KMS-11 (cell line): Measurements from ENCODE around the gene MAML3.

Experiments
- H2AFZ ChIP-seq: fragments of 200-600 bp; sonication (generic); 2 replicates; pipeline ENCODE4 v1.6.1; 2016; ENCODE audit warnings: antibody characterized with exemption, mixed run types, low read depth
- H3K27ac ChIP-seq: fragments of 200-600 bp; sonication (generic); 2 replicates; pipeline ENCODE4 v1.6.1; 2016; ENCODE audit warnings: mild to moderate bottlenecking, mixed run types
- H3K27me3 ChIP-seq: fragments of 200-600 bp; sonication (generic); 2 replicates; pipeline ENCODE4 v1.6.1; 2017; ENCODE audit warnings: mild to moderate bottlenecking, low read depth, mixed run types, moderate library complexity; ENCODE audit not compliant: insufficient read depth
- H3K36me3 ChIP-seq: fragments of 200-600 bp; sonication (generic); 2 replicates; pipeline ENCODE4 v1.6.1; 2017; ENCODE audit warnings: mild to moderate bottlenecking, mixed run types; ENCODE audit not compliant: insufficient read depth
- H3K4me1 ChIP-seq: fragments of 200-600 bp; sonication (generic); 2 replicates; pipeline ENCODE4 v1.6.1; 2016; ENCODE audit warnings: mild to moderate bottlenecking, low read depth, mixed run types; ENCODE audit not compliant: poor library complexity, severe bottlenecking
- H3K4me2 ChIP-seq: fragments of 200-600 bp; sonication (generic); 2 replicates; pipeline ENCODE4 v1.7.0; 2016; ENCODE audit warnings: mild to moderate bottlenecking, mixed run types
- H3K4me3 ChIP-seq: fragments of 200-600 bp; sonication (generic); IDR thresholded peaks from 2 replicates; pipeline ENCODE4 v1.6.1; 2017; ENCODE audit warnings: low read depth, low read length, mixed read lengths; ENCODE audit not compliant: insufficient read depth
- H3K79me2 ChIP-seq: fragments of 200-600 bp; sonication (generic); 2 replicates; pipeline ENCODE4 v1.6.1; 2016; ENCODE audit warnings: low read depth, mixed run types; ENCODE audit not compliant: insufficient read depth
- H3K9ac ChIP-seq: fragments of 200-600 bp; sonication (generic); 2 replicates; pipeline ENCODE4 v1.6.1; 2016; ENCODE audit warnings: mild to moderate bottlenecking, mixed run types
- H4K20me1 ChIP-seq: fragments of 200-600 bp; sonication (generic); 2 replicates; pipeline ENCODE4 v1.6.1; 2016; ENCODE audit warnings: mild to moderate bottlenecking, mixed run types; ENCODE audit not compliant: insufficient read depth
- TF ChIP-seq, protein P1 (sequence below): fragments of 200-600 bp; sonication (generic); conservative IDR thresholded peaks from 2 replicates; pipeline ENCODE4 v1.6.1; 2017; ENCODE audit warnings: low read depth, mild to moderate bottlenecking, antibody characterized with exemption, low read length, moderate library complexity, mixed read lengths

The MAML3 gene

DNA sequence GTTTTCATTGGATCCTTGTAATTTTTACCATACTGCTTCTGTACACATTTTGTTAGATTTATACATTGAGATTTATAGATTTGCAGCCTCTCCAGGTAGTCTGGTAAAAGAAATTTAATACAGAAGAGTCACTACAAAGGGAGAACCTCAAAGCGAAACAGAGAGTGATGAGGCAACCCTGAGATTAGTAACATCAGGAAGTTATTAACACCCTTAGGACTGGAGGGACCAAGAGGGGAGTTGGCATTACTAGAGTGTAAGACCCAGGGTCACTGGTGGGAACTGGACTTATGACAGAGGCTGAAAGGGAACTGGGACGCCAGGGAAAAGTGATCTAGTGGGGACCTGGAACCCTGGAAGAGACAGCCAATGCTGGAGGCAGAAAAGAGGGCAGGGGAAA is 20.6 kb upstream of the MAML3 start:
- TF ChIP-seq, protein P1, sequence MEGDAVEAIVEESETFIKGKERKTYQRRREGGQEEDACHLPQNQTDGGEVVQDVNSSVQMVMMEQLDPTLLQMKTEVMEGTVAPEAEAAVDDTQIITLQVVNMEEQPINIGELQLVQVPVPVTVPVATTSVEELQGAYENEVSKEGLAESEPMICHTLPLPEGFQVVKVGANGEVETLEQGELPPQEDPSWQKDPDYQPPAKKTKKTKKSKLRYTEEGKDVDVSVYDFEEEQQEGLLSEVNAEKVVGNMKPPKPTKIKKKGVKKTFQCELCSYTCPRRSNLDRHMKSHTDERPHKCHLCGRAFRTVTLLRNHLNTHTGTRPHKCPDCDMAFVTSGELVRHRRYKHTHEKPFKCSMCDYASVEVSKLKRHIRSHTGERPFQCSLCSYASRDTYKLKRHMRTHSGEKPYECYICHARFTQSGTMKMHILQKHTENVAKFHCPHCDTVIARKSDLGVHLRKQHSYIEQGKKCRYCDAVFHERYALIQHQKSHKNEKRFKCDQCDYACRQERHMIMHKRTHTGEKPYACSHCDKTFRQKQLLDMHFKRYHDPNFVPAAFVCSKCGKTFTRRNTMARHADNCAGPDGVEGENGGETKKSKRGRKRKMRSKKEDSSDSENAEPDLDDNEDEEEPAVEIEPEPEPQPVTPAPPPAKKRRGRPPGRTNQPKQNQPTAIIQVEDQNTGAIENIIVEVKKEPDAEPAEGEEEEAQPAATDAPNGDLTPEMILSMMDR = no peak
- Histone ChIP-seq H3K27me3 (no peaks in the 10 kb centered on the region), H3K36me3 (no peaks in the 10 kb centered on the region), H3K27ac (no peak overlapping the region), H3K4me3 (no peak overlapping the region), H3K9ac (no peak overlapping the region), H3K4me1 (peaks cover 12% of the 10 kb centered on the region), H3K79me2 (no peaks in the 10 kb centered on the region), H3K4me2 (peak overlapping the region; percentile 16), H2AFZ (peak overlapping the region; percentile 36; the same call in 1 of the 2 replicates), H4K20me1 (no peaks in the 10 kb centered on the region)

DNA sequence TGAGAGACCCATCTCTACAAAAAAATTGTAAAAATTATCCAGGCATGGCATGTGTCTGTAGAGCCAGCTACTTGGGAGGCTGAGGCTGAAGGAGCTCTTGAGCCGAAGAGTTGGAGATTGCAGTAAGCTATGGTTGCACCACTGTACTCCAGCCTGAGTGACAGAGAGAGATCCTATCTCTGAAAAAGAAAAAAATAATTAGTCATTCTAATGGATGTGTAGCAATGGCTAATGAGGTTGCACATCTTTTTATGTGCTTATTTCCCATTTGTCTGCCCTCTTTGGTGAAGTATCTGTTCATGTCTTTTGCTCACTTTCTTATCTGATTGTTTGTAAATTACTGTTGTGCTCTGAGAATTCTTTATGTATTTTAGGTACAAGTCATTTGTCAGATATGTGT is 19.0 kb upstream of the MAML3 start:
- no peaks in the 10 kb centered on the region for H3K36me3 ChIP-seq
- no peak overlapping the region for H3K4me3 ChIP-seq
- no peak overlapping the region for H3K4me2 ChIP-seq
- TF ChIP-seq, protein P1 = no peak
- H3K27me3 ChIP-seq = no peaks in the 10 kb centered on the region
- H4K20me1 ChIP-seq = no peaks in the 10 kb centered on the region
- H2AFZ ChIP-seq = no peak overlapping the region
- no peak overlapping the region for H3K27ac ChIP-seq
- no peak overlapping the region for H3K9ac ChIP-seq
- H3K79me2 ChIP-seq = no peaks in the 10 kb centered on the region
- H3K4me1 ChIP-seq = peaks cover 12% of the 10 kb centered on the region

DNA sequence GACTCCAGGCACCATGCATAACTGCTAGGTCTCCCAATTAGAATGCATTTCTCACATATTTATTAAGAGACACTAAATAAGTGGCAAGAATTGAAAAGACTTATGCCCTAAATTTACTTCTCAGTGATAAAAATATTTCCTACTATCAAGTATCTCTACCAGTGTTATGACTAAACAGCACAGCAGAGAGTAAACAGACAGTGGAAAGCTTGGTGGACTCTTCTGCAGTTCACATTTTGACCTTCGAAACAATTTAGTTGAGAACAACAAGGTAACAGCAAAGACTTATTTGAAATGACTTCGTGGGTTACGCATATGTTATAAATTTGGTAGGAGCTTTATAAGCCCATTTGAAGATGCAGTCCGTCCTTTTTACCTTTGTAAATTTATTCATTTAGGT is 16.3 kb upstream of the MAML3 start:
- H3K79me2 ChIP-seq = no peaks in the 10 kb centered on the region
- H3K4me3 ChIP-seq = no peak overlapping the region
- H3K27ac ChIP-seq = no peak overlapping the region
- H3K27me3 ChIP-seq = no peaks in the 10 kb centered on the region
- TF ChIP-seq, protein P1 = no peak
- H3K36me3 ChIP-seq = no peaks in the 10 kb centered on the region
- H3K9ac ChIP-seq = no peak overlapping the region
- no peak overlapping the region for H3K4me2 ChIP-seq
- H4K20me1 ChIP-seq = no peaks in the 10 kb centered on the region
- no peak overlapping the region for H2AFZ ChIP-seq
- H3K4me1 ChIP-seq = peaks cover 12% of the 10 kb centered on the region

DNA sequence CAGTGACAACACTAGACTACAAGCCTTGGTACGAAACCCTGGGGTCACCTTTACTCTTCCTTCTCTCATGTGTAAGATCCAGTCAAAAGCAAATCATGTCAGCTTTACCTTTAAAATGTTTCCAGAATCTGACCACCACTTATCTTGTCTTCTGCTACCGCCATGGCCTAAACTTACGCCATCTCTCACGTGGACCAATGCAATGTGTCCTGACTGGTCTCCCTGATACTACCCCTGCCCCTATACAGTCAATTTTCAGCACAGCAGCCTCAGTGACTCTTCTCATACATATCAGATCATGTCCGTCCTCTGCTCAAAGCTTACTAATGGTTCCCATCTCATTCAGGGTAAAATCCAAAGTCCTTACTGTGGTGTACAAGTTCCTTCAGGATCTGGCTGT is 15.0 kb upstream of the MAML3 start:
- H2AFZ ChIP-seq = no peak overlapping the region
- H3K36me3 ChIP-seq = no peaks in the 10 kb centered on the region
- no peaks in the 10 kb centered on the region for H3K27me3 ChIP-seq
- H3K4me2 ChIP-seq = no peak overlapping the region
- no peaks in the 10 kb centered on the region for H4K20me1 ChIP-seq
- no peaks in the 10 kb centered on the region for H3K4me1 ChIP-seq
- TF ChIP-seq, protein P1 = no peak
- no peak overlapping the region for H3K9ac ChIP-seq
- H3K27ac ChIP-seq = no peak overlapping the region
- no peak overlapping the region for H3K4me3 ChIP-seq
- no peaks in the 10 kb centered on the region for H3K79me2 ChIP-seq

DNA sequence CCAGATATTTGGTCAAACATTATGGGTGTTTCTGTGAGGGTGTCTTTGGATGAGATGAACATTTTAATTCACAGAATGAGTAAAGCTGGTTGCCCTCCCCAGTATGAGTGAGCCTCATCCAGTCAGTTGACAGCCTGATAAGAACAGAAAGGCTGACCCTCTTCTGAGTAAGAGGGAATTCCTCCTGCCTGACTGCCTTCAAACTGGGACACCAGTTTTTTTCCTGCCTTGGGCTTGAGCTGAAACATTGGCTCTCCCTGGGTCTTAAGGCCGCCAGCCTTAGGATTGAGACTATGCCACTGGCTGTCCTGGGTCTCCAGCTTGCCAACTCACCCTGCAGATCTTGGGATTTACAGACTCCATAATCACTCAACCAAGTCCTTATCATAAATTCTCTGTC is 14.5 kb upstream of the MAML3 start:
- Histone ChIP-seq H3K4me1 (no peaks in the 10 kb centered on the region), H3K36me3 (no peaks in the 10 kb centered on the region), H3K27me3 (no peaks in the 10 kb centered on the region), H3K27ac (no peak overlapping the region), H3K9ac (no peak overlapping the region), H3K4me3 (no peak overlapping the region), H3K4me2 (no peak overlapping the region), H4K20me1 (no peaks in the 10 kb centered on the region), H2AFZ (no peak overlapping the region), H3K79me2 (no peaks in the 10 kb centered on the region)
- TF ChIP-seq, protein P1 = no peak
